GM12878 (cell line): ENCODE data around the gene ECEL1. TPM values are rescaled to one million over a fixed set of nuclear protein-coding genes. Genes with fewer than 3 reads are reported as not detected.

Experiments used
- ATAC-seq: fragments of 200-7000 bp; cut with Tn5 transposase; 3 replicates; pipeline ENCODE4 v1.9.1; 2020; ENCODE audit warnings: mild to moderate bottlenecking, moderate library complexity
- BruUV-seq: library from RNA; stranded (reverse); fragments of 400-500 nt; replicated peaks from 2 replicates; lab custom pipeline; 2021; lab: Mats Ljungman, UMichigan
- CTCF ChIA-PET: fragments of 300-600 bp; sonication (Branson Sonifier 250); formaldehyde crosslinking; extraction: SDS; loops from one replicate; lab custom pipeline; 2021; ENCODE audit warnings: inconsistent platforms; lab: Yijun Ruan, JAX
- POLR2A ChIA-PET: fragments of 350-600 bp; formaldehyde crosslinking; extraction: SDS; loops from one replicate; lab custom pipeline; 2021; ENCODE audit warnings: inconsistent platforms; lab: Charles Lee
- RAD21 ChIA-PET: fragments of 300-600 bp; sonication (Branson Sonifier 250); formaldehyde crosslinking; loops from one replicate; lab custom pipeline; 2023; ENCODE audit warnings: antibody characterized with exemption; ENCODE audit not compliant: unreplicated experiment; lab: Charles Lee
- SMC1A ChIA-PET: fragments of 300-600 bp; sonication (Branson Sonifier 250); formaldehyde crosslinking; loops from one replicate; lab custom pipeline; 2023; ENCODE audit not compliant: unreplicated experiment, uncharacterized antibody; lab: Charles Lee
- DNase-seq: peaks from one replicate; pipeline ENCODE4 v3.0.0-alpha.2; 2011; ENCODE audit warnings: low read depth, low spot score
- FAIRE-seq: peaks from 3 replicates; lab custom pipeline; 2011; peaks lifted over from hg19 to GRCh38; lab: Jason Lieb, UNC
- H2AFZ ChIP-seq: 2 replicates; pipeline ENCODE4 v1.6.0; 2011; ENCODE audit warnings: low read depth, low read length, control low read depth; ENCODE audit not compliant: control insufficient read depth
- H3K27ac ChIP-seq: 2 replicates; pipeline ENCODE4 v1.5.1; 2011; ENCODE audit warnings: control low read depth; ENCODE audit not compliant: control insufficient read depth, insufficient read depth
- H3K27me3 ChIP-seq, 2 experiments: replicated peaks in 1 of 2; 2 replicates each; pipeline versions ENCODE4 v1.6.0 to v1.6.1; 2011; ENCODE audit warnings: low read length in 1 of 2; ENCODE audit not compliant: control insufficient read depth in 2 of 2, insufficient read depth in 2 of 2
- H3K36me3 ChIP-seq, 2 experiments: 2 replicates each; pipeline ENCODE4 v1.5.1; 2011; ENCODE audit warnings: low read length in 1 of 2; ENCODE audit not compliant: control insufficient read depth in 2 of 2, insufficient read depth in 2 of 2
- H3K4me1 ChIP-seq: 2 replicates; pipeline ENCODE4 v1.6.1; 2011; ENCODE audit warnings: mild to moderate bottlenecking, low read length, moderate library complexity, mixed read lengths; ENCODE audit not compliant: control insufficient read depth, insufficient read depth
- H3K4me2 ChIP-seq: 2 replicates; pipeline ENCODE4 v1.6.0; 2011; ENCODE audit warnings: control low read depth; ENCODE audit not compliant: control insufficient read depth, insufficient read depth
- H3K4me3 ChIP-seq: fragments of 200-600 bp; sonication (generic); 2 replicates; pipeline ENCODE4 v1.5.1; 2016
- H3K79me2 ChIP-seq: 2 replicates; pipeline ENCODE4 v1.6.0; 2011; ENCODE audit warnings: low read length; ENCODE audit not compliant: control insufficient read depth, insufficient read depth
- H3K9ac ChIP-seq: 2 replicates; pipeline ENCODE4 v1.8.0; 2011; ENCODE audit warnings: low read length, control low read depth, mixed read lengths; ENCODE audit not compliant: control insufficient read depth, insufficient read depth
- H3K9me3 ChIP-seq: replicated peaks from 3 replicates; pipeline ENCODE4 v1.5.1; 2011; ENCODE audit warnings: mild to moderate bottlenecking, low read length; ENCODE audit not compliant: control insufficient read depth, insufficient read depth
- H4K20me1 ChIP-seq: 2 replicates; pipeline ENCODE4 v1.6.0; 2011; ENCODE audit not compliant: control insufficient read depth, insufficient read depth
- ASH2L ChIP-seq: fragments of 300-600, 200-600 bp; sonication (generic); IDR thresholded peaks from 2 replicates; pipeline ENCODE4 v1.6.1; 2017; ENCODE audit warnings: low read depth, mild to moderate bottlenecking, borderline replicate concordance
- TCF12 ChIP-seq: IDR thresholded peaks from 2 replicates; pipeline ENCODE4 v1.6.1; 2011; ENCODE audit warnings: low read depth, mild to moderate bottlenecking, low read length
- ZNF687 ChIP-seq: fragments of 450-650 bp; IDR thresholded peaks from 2 replicates; pipeline ENCODE4 v1.6.1; 2017; ENCODE audit warnings: mild to moderate bottlenecking, moderate library complexity
- WGBS: methylation state at CpG from one replicate; pipeline ENCODE4 v1.1.6; 2016; ENCODE audit warnings: low lambda C conversion rate; ENCODE audit not compliant: insufficient replicate concordance, insufficient coverage; ENCODE audit errors: missing lambda C conversion rate; 5-methylcytosine and 5-hydroxymethylcytosine counted together
- in situ Hi-C: fragments of 300-500 bp; cut with MboI; formaldehyde crosslinking; loops from 9 replicates; pipeline ENCODE4 v1.14.3; 2018; ENCODE audit warnings: mixed read lengths
- intact Hi-C: fragments of 100-400 bp; cut with micrococcal nuclease; formaldehyde crosslinking; loops from one replicate; pipeline ENCODE4 v1.14.2; 2022; ENCODE audit not compliant: unreplicated experiment
- polyA plus RNA-seq, 11 experiments: library from polyadenylated mRNA; depleted of rRNA in 4 of 11; unstranded in 6 of 11; stranded (reverse) in 5 of 11; fragments of >200 nt; fragmentation: Nextera tagmentation in 4 of 11; fragmentation: Illumina TruSeq in 1 of 11; extraction: Ambion mirVana in 4 of 11; extraction: Trizol in 1 of 11; gene quantifications; 1 replicate in 1 of 11; 2 replicates in 10 of 11; pipeline versions ENCODE4 v1.2.1 to v1.2.3, GENCODE V29; 2011 to 2016; ENCODE audit warnings: inconsistent platforms in 2 of 11, missing spikeins in 2 of 11, low read depth in 1 of 11
- total RNA-seq, 4 experiments: library from RNA; depleted of rRNA in 3 of 4; stranded (reverse); fragments of >200 nt in 3 of 4; fragmentation: Illumina TruSeq in 1 of 4; extraction: Trizol in 1 of 4; gene quantifications; 2 replicates each; pipeline versions ENCODE4 v1.2.1 to v1.2.3, GENCODE V29; 2013 to 2021
- TF ChIP-seq, protein P1 (sequence below): IDR thresholded peaks from 2 replicates; pipeline ENCODE4 v1.6.1; 2012; ENCODE audit warnings: low read depth, low read length, improper control_type of control experiment

Gene ECEL1
- total and polyA plus RNA-seq, 10 of the 15 experiments (the other 5 are each of a cell fraction or from before 2014, with no cell fraction given): not detected

GRCh38 chr2:232481322-232482140 lies 6.1 kb downstream of the ECEL1 start:
- CTCF ChIA-PET: no interaction called here
- WGBS: 56% methylated on average over 28 of the region's 29 CpGs
- Histone ChIP-seq H3K9ac (no peak overlapping the region), H3K27ac (no peak overlapping the region), H2AFZ (no peak overlapping the region), H3K36me3 (no peaks in the 10 kb centered on the region), H3K4me2 (no peak overlapping the region), H4K20me1 (no peaks in the 10 kb centered on the region), H3K4me1 (no peaks in the 10 kb centered on the region), H3K4me3 (no peak overlapping the region), H3K9me3 (no peaks in the 10 kb centered on the region), H3K27me3 (peaks cover 0 to 5% of the 10 kb centered on the region in 2 experiments; a peak in 3 of 4 replicates), H3K79me2 (no peaks in the 10 kb centered on the region)
- ATAC-seq: no peak
- in situ Hi-C loops (no loop called here), intact Hi-C loops (no loop called here)
- DNase-seq: no peak
- no TSS peak for BruUV-seq
- POLR2A ChIA-PET: no interaction called here
- SMC1A ChIA-PET: no interaction called here
- TF ChIP-seq, protein P1, sequence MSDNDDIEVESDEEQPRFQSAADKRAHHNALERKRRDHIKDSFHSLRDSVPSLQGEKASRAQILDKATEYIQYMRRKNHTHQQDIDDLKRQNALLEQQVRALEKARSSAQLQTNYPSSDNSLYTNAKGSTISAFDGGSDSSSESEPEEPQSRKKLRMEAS: no peak
- TF ChIP-seq ZNF687 (no peak), TCF12 (no peak), ASH2L (no peak)
- RAD21 ChIA-PET: no interaction called here
- no peak for FAIRE-seq
